Activated CD8-positive, alpha-beta T cell treated with anti-CD3 and anti-CD28 coated beads for 36 hours (primary cell): ENCODE data around the gene SCN8A. TPM values are rescaled to one million over a fixed set of nuclear protein-coding genes. Genes with fewer than 3 reads are reported as not detected.

ENCODE experiments used
- ATAC-seq: fragments of 200-7000 bp; cut with Tn5 transposase; one replicate; pipeline ENCODE4 v1.10.0; 2021; ENCODE audit warnings: mild to moderate bottlenecking, moderate library complexity
- CTCF ChIA-PET: fragments of 350-600 bp; sonication (Branson Sonifier 250); formaldehyde crosslinking; loops from one replicate; lab custom pipeline; 2021; ENCODE audit warnings: antibody characterized with exemption; lab: Charles Lee
- POLR2A ChIA-PET: fragments of 350-600 bp; sonication (Branson Sonifier 250); formaldehyde crosslinking; loops from one replicate; lab custom pipeline; 2021; ENCODE audit warnings: antibody characterized with exemption; lab: Charles Lee
- DNase-seq: peaks from one replicate; pipeline ENCODE4 v3.0.0-alpha.2; 2020
- H3K27ac Mint-ChIP-seq: one replicate; pipeline ENCODE4 v1.8.0; 2021; ENCODE audit warnings: mild to moderate bottlenecking, mixed read lengths
- H3K27me3 Mint-ChIP-seq: one replicate; pipeline ENCODE4 v1.8.0; 2021; ENCODE audit warnings: mixed read lengths
- H3K36me3 Mint-ChIP-seq: one replicate; pipeline ENCODE4 v1.8.0; 2021; ENCODE audit warnings: low read depth, mixed read lengths
- H3K4me1 Mint-ChIP-seq: one replicate; pipeline ENCODE4 v1.8.0; 2021; ENCODE audit warnings: low read depth, mixed read lengths
- H3K4me3 Mint-ChIP-seq: one replicate; pipeline ENCODE4 v1.8.0; 2021; ENCODE audit warnings: mild to moderate bottlenecking, moderate library complexity, mixed read lengths
- H3K9me3 Mint-ChIP-seq: one replicate; pipeline ENCODE4 v1.8.0; 2021; ENCODE audit warnings: mixed read lengths
- CTCF ChIP-seq: fragments of 200-600 bp; IDR thresholded peaks from one replicate; pipeline ENCODE4 v1.8.0; 2022; ENCODE audit warnings: antibody characterized with exemption, mild to moderate bottlenecking
- intact Hi-C: fragments of 100-400 bp; cut with micrococcal nuclease; formaldehyde crosslinking; loops from one replicate; pipeline ENCODE4 v1.10.0; 2022
- total RNA-seq, 2 experiments: library from RNA; stranded (reverse); gene quantifications; one replicate each; pipeline ENCODE4 v1.2.3, GENCODE V29; 2021

Gene SCN8A
- total RNA-seq, 2 experiments from 2014 or later, result 0.77 to 0.78 TPM

GRCh38 chr12:51860986-51861385 is 270.0 kb downstream of the SCN8A start:
- peaks cover 6% of the 10 kb centered on the region for H3K4me1 Mint-ChIP-seq
- H3K36me3 Mint-ChIP-seq, result no peaks in the 10 kb centered on the region
- ChIA-PET POLR2A (no interaction called here), CTCF (interaction anchor here (1.8 kb wide), 1 partner anchor 14 kb away, joined by 9 read pairs; no protein-coding TSS in a partner anchor)
- ATAC-seq (no peak), DNase-seq (no peak)
- H3K27me3 Mint-ChIP-seq, result peaks cover 44% of the 10 kb centered on the region
- no peaks in the 10 kb centered on the region for H3K9me3 Mint-ChIP-seq
- no peak overlapping the region for H3K4me3 Mint-ChIP-seq
- H3K27ac Mint-ChIP-seq, result no peak overlapping the region
- TF ChIP-seq CTCF, result no peak
- intact Hi-C loops, result no loop called here

Other genes with a start within 250 kb of the SCN8A start
- gene CELA1, start 244.6 kb upstream of the SCN8A start, total RNA-seq, result under 1 TPM in 1 of 2 experiments, not detected in 1; 0.29 TPM
- 10 to 100 TPM; 18.0 to 22.3 TPM for gene GALNT6, start 199.8 kb upstream of the SCN8A start, total RNA-seq
- 1 to 10 TPM; 1.1 to 2.7 TPM for gene SLC4A8, start 166.4 kb upstream of the SCN8A start, total RNA-seq